ENCODE measurements around the gene NOL4.
"Not testable (repeated sequence)": the region's sequence is repeated elsewhere in the genome, so short reads cannot be mapped to it uniquely, and the experiment has no call there.

The NOL4 gene

DNA sequence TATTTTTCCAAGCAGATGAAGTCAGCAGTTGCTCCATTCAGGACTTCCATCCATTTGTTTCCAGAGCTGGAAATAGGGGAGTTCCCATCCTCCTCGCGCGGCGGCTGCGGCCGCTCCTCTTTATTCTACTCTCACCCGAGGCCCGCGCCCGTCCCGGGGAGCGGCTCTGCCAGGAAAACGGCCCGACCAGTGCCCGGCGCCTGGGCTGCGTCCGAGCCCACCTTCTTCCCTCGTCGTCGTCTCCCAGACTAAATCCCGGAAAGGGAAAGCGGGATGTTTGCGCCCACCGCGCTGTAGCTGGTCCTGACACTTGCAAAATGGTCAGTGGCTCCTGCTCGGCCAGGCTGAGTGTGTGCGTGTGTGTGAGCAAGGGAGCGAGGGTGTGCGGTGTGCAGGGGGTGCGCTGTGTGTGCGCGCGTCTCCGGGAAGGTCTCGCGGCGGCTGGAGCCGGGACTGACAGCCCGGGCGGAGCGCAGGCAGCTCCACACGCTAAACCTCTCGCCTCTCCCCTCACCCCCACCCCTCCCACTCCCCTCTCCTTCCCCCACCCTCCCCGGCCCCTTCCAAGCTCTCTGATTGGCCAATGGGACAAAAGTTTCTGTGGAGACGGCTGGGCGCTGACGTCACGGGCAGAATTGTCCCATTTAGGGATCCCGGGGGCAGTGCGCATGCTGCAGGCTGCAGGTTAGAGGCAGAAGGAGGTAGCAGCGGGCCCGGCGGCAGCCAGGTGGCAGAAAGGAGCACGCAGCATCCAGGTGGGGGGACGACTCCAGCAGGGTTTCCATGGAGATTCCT lies at the start of gene NOL4:
Gene NOL4, minus strand, starts transcription at position 491 of the 795 bp plus-strand sequence. CDS start 1,660 bp downstream, outside the sequence.
- peaks cover 34% of the 10 kb centered on the region for H3K4me1 ChIP-seq (ENCODE audit: insufficient read depth, low read length)
- H3K27me3 ChIP-seq (ENCODE audit: insufficient read depth, low read length) = peaks cover 49% of the 10 kb centered on the region
- no peaks in the 10 kb centered on the region for H3K9me3 ChIP-seq (ENCODE audit: low read length)
- H3K36me3 ChIP-seq (ENCODE audit: insufficient read depth, low read length) = no peaks in the 10 kb centered on the region
- peak within 1 kb of the TSS; percentile 55 for H3K4me3 ChIP-seq (ENCODE audit: low read length)
- H2AFZ ChIP-seq (ENCODE audit: low read depth, low read length) = peak within 1 kb of the TSS; percentile 96

- H3K9me3 ChIP-seq (ENCODE audit: low read length); H3K36me3 ChIP-seq (ENCODE audit: insufficient read depth, low read length); H2AFZ ChIP-seq (ENCODE audit: low read depth, low read length); H3K4me3 ChIP-seq (ENCODE audit: low read length); H3K27me3 ChIP-seq (ENCODE audit: insufficient read depth, low read length); H3K4me1 ChIP-seq (ENCODE audit: insufficient read depth, low read length): not testable (repeated sequence)
These were observed 41.3 kb upstream of the NOL4 start for GRCh38 chr18:34266029-34266428.

- Histone ChIP-seq H3K4me3 (ENCODE audit: low read length) (no peak overlapping the region), H3K36me3 (ENCODE audit: insufficient read depth, low read length) (no peaks in the 10 kb centered on the region), H2AFZ (ENCODE audit: low read depth, low read length) (no peak overlapping the region), H3K9me3 (ENCODE audit: low read length) (no peaks in the 10 kb centered on the region), H3K4me1 (ENCODE audit: insufficient read depth, low read length) (no peaks in the 10 kb centered on the region), H3K27me3 (ENCODE audit: insufficient read depth, low read length) (no peaks in the 10 kb centered on the region)
These were observed 37.4 kb upstream of the NOL4 start for GRCh38 chr18:34261865-34262780.

DNA sequence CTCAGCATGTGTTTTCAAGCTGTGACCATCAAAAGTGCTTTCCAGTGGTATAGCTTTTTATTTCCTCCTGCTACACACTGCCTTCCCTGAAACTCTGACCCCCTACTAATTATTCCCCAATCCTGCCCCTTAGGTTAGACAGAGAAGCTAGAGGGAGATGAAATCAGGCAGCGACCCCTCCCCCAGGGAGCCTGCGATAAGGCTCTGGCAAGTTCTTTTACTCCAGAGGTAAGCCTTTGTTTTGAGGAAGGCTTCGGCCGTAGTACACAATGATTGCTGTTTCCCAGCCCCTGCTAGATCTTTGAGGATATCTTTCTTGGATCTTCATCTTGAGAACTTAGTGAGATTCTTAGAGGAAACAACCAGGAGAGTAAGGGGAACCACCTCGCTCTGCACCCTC lies 33.5 kb upstream of the NOL4 start:
- Histone ChIP-seq H2AFZ (ENCODE audit: low read depth, low read length) (no peak overlapping the region), H3K27me3 (ENCODE audit: insufficient read depth, low read length) (no peaks in the 10 kb centered on the region), H3K9me3 (ENCODE audit: low read length) (no peaks in the 10 kb centered on the region), H3K36me3 (ENCODE audit: insufficient read depth, low read length) (no peaks in the 10 kb centered on the region), H3K4me3 (ENCODE audit: low read length) (no peak overlapping the region), H3K4me1 (ENCODE audit: insufficient read depth, low read length) (no peaks in the 10 kb centered on the region)

DNA sequence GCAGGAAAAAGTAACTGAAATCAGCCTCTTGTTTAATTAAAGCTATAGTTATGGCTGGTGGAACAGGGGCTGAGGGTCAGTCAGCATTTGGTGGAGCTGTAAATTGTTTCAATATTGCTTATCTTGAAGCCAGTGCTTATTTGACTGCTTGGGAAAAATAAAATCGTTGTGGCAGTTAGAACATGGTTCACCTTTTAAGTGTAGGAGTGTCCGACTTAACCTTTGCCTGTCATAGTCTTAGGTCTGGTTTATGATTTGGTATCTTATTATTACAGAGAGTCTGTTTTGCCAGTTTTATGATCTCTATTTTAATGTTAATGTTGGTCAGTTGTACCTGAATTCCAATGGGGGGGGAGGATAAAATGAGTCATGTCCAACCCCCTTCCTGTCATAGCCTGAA lies 27.2 kb upstream of the NOL4 start:
- H3K27me3 ChIP-seq (ENCODE audit: insufficient read depth, low read length) = no peaks in the 10 kb centered on the region
- H2AFZ ChIP-seq (ENCODE audit: low read depth, low read length) = no peak overlapping the region
- H3K4me3 ChIP-seq (ENCODE audit: low read length) = no peak overlapping the region
- H3K36me3 ChIP-seq (ENCODE audit: insufficient read depth, low read length) = no peaks in the 10 kb centered on the region
- no peaks in the 10 kb centered on the region for H3K9me3 ChIP-seq (ENCODE audit: low read length)
- H3K4me1 ChIP-seq (ENCODE audit: insufficient read depth, low read length) = no peaks in the 10 kb centered on the region

GRCh38 chr18:34248727-34249126 lies 24.0 kb upstream of the NOL4 start:
- Histone ChIP-seq H3K9me3 (ENCODE audit: low read length) (no peaks in the 10 kb centered on the region), H3K4me1 (ENCODE audit: insufficient read depth, low read length) (no peaks in the 10 kb centered on the region), H2AFZ (ENCODE audit: low read depth, low read length) (no peak overlapping the region), H3K27me3 (ENCODE audit: insufficient read depth, low read length) (no peaks in the 10 kb centered on the region), H3K4me3 (ENCODE audit: low read length) (no peak overlapping the region), H3K36me3 (ENCODE audit: insufficient read depth, low read length) (no peaks in the 10 kb centered on the region)

DNA sequence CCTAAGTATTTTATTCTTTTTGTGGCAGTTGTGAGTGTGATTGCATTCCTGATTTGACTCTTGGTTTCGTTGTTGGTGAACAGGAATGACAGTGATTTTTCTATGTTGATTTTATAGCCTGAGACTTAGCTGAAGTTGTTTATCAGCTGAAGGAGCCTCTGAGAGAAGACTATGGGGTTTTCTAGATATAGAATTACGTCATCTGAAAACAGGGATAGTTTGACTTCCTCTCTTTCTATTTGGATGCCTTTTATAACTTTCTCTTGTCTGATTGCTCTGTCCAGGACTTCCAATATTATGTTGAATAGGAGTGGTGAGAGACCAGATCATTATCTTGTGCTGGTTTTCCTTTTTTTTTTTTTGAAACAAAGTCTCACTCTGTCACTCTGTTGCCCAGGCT lies 18.0 kb upstream of the NOL4 start:
- H3K36me3 ChIP-seq (ENCODE audit: insufficient read depth, low read length) = no peaks in the 10 kb centered on the region
- no peak overlapping the region for H2AFZ ChIP-seq (ENCODE audit: low read depth, low read length)
- H3K4me3 ChIP-seq (ENCODE audit: low read length) = no peak overlapping the region
- H3K9me3 ChIP-seq (ENCODE audit: low read length) = no peaks in the 10 kb centered on the region
- H3K4me1 ChIP-seq (ENCODE audit: insufficient read depth, low read length) = no peaks in the 10 kb centered on the region
- no peaks in the 10 kb centered on the region for H3K27me3 ChIP-seq (ENCODE audit: insufficient read depth, low read length)

- not testable (repeated sequence) for H2AFZ ChIP-seq (ENCODE audit: low read depth, low read length); H3K36me3 ChIP-seq (ENCODE audit: insufficient read depth, low read length); H3K4me1 ChIP-seq (ENCODE audit: insufficient read depth, low read length); H3K4me3 ChIP-seq (ENCODE audit: low read length); H3K27me3 ChIP-seq (ENCODE audit: insufficient read depth, low read length); H3K9me3 ChIP-seq (ENCODE audit: low read length)
These were observed 9.2 kb upstream of the NOL4 start for GRCh38 chr18:34233781-34234388.

- no peaks in the 10 kb centered on the region for H3K36me3 ChIP-seq (ENCODE audit: insufficient read depth, low read length)
- H3K9me3 ChIP-seq (ENCODE audit: low read length) = no peaks in the 10 kb centered on the region
- H3K27me3 ChIP-seq (ENCODE audit: insufficient read depth, low read length) = peaks cover 45% of the 10 kb centered on the region
- H3K4me1 ChIP-seq (ENCODE audit: insufficient read depth, low read length) = peaks cover 34% of the 10 kb centered on the region
- H2AFZ ChIP-seq (ENCODE audit: low read depth, low read length) = no peak overlapping the region
- H3K4me3 ChIP-seq (ENCODE audit: low read length) = peak overlapping the region; percentile 37
These were observed 473 bp upstream of the NOL4 start for GRCh38 chr18:34225218-34225553.

- H3K9me3 ChIP-seq (ENCODE audit: low read length) = no peaks in the 10 kb centered on the region
- peaks cover 48% of the 10 kb centered on the region for H3K27me3 ChIP-seq (ENCODE audit: insufficient read depth, low read length)
- peak overlapping the region; percentile 96 for H2AFZ ChIP-seq (ENCODE audit: low read depth, low read length)
- peaks cover 34% of the 10 kb centered on the region for H3K4me1 ChIP-seq (ENCODE audit: insufficient read depth, low read length)
- H3K36me3 ChIP-seq (ENCODE audit: insufficient read depth, low read length) = no peaks in the 10 kb centered on the region
- peak overlapping the region; percentile 55 for H3K4me3 ChIP-seq (ENCODE audit: low read length)
These were observed 755 bp downstream of the NOL4 start for GRCh38 chr18:34223893-34224422.

- Histone ChIP-seq H3K9me3 (ENCODE audit: low read length) (no peaks in the 10 kb centered on the region), H3K27me3 (ENCODE audit: insufficient read depth, low read length) (peaks cover 45% of the 10 kb centered on the region), H3K4me3 (ENCODE audit: low read length) (peak overlapping the region; percentile 55), H3K36me3 (ENCODE audit: insufficient read depth, low read length) (no peaks in the 10 kb centered on the region), H2AFZ (ENCODE audit: low read depth, low read length) (peak overlapping the region; percentile 96), H3K4me1 (ENCODE audit: insufficient read depth, low read length) (peaks cover 34% of the 10 kb centered on the region)
These were observed 1.4 kb downstream of the NOL4 start for GRCh38 chr18:34223164-34223892.

DNA sequence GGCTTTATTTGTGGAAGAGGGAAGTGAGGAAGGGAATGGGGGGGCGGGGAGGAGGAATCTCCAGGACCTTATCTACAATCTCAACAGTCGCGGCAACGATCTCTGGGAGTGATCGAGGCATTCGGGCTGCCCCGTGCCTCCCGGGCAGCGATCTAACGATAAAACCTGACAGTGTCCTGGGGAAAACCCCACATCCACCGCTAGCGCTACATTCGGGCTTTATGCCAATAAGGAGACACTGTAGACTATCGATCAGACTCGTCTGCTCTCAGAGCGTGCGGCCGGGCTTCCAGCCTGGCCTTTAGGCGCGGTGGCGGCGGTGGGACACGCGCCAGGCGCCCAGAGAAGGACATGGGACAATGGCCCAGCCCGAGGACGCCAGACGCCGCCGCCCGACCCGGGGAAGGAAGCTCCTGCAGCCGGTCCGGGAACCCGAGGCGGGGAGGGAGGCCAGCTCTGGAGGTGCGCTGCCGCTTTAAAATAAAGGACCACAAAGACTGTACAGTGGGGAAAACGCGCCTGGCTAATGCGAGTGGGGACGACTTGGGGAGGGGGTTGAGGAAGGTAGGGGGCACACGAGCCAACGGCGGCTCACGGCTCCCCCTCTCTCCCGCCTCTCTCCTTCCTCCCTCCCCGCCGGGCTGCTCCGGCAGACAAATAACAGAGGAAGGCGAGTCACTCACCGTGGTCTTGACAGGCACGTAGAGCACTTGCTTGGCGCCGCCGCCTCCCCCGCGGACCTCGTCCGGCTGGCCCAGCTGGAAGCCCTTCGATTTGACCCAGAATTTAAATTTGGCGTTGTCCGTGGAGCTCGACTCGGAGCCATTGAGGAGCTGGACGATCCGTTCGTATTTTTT lies 2.2 kb downstream of the NOL4 start:
- Histone ChIP-seq H3K36me3 (ENCODE audit: insufficient read depth, low read length) (no peaks in the 10 kb centered on the region), H3K27me3 (ENCODE audit: insufficient read depth, low read length) (peaks cover 37% of the 10 kb centered on the region)

More for the DNA sequence above, 2.2 kb downstream of the NOL4 start:
- H3K4me3 ChIP-seq (ENCODE audit: low read length) = peak overlapping the region; percentile 55
- peak overlapping the region; percentile 96 for H2AFZ ChIP-seq (ENCODE audit: low read depth, low read length)
- no peaks in the 10 kb centered on the region for H3K9me3 ChIP-seq (ENCODE audit: low read length)
- H3K4me1 ChIP-seq (ENCODE audit: insufficient read depth, low read length) = peaks cover 34% of the 10 kb centered on the region
